ENCODE measurements around the gene TMEM217.

- TF ChIP-seq EZH2 (IDR thresholded peaks at IDR 0.05) (no peak), POLR2AphosphoS5 (IDR thresholded peaks at IDR 0.05; ENCODE audit: borderline replicate concordance, low read depth, low read length) (no peak)
Observed at GRCh38 chr6:37221585-37222124, 36.3 kb downstream of the TMEM217 start.

Measured in SK-N-MC (cell line).